Femur (tissue), 1 donor: ENCODE data around the gene RAPGEF1.
A peak's percentile ranks its signal among the peaks of the same experiment; 100 is the strongest.
"Not testable (repeated sequence)": the region's sequence is repeated elsewhere in the genome, so short reads cannot be mapped to it uniquely, and the experiment has no call there.

Source experiments
- DNase-seq: peaks from one replicate; pipeline ENCODE4 v3.0.0-alpha.2; 2017

The RAPGEF1 gene, protein sequence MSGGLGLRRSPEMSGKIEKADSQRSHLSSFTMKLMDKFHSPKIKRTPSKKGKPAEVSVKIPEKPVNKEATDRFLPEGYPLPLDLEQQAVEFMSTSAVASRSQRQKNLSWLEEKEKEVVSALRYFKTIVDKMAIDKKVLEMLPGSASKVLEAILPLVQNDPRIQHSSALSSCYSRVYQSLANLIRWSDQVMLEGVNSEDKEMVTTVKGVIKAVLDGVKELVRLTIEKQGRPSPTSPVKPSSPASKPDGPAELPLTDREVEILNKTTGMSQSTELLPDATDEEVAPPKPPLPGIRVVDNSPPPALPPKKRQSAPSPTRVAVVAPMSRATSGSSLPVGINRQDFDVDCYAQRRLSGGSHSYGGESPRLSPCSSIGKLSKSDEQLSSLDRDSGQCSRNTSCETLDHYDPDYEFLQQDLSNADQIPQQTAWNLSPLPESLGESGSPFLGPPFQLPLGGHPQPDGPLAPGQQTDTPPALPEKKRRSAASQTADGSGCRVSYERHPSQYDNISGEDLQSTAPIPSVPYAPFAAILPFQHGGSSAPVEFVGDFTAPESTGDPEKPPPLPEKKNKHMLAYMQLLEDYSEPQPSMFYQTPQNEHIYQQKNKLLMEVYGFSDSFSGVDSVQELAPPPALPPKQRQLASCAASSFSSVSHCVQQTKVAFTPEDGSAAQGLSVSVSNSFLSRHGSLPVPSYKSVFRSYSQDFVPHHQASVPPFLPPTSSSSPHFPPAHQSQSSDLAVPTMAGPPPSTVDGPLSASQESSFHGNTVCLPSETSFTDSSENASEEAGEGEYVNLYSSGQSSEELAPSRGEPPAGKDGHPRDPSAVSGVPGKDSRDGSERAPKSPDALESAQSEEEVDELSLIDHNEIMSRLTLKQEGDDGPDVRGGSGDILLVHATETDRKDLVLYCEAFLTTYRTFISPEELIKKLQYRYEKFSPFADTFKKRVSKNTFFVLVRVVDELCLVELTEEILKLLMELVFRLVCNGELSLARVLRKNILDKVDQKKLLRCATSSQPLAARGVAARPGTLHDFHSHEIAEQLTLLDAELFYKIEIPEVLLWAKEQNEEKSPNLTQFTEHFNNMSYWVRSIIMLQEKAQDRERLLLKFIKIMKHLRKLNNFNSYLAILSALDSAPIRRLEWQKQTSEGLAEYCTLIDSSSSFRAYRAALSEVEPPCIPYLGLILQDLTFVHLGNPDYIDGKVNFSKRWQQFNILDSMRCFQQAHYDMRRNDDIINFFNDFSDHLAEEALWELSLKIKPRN (N-terminal part only)

DNA sequence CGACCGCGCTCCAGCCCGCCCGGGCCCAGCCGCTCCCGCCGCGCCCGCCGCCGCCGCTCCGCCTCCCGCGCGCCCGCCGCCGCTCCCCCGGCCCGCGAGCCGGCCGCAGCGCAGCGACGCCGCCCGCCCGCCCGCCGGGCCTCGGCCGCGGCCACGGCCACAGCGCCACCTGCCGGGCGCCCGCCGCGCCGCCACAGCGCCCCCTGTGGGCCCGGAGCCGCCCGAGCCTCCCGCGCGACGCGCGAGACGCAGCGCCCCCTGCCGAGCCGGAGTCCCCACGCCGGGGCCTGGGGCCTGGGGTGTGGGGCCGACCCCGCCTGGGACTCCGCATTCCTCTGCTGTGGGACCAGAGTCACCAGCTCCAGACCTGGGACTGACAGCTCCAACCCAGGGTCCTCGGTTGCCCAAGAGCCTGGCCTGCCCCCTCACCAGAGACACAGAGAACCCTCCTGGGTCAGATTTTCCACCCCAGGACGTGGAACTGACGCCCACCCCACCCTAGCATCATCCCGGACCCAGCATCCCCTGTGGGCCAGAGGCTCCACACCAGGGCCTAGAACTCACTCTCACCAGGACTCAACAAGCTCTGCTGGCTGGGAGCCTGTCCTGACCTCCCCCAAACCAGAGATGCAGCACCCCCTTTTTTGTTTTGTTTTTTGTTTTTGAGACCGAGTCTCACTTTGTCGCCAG is at the start of gene RAPGEF1:
Gene RAPGEF1, minus strand, starts transcription at position 118 of the 690 bp plus-strand sequence. CDS start 246 bp downstream, outside the sequence.
- DNase-seq = peak; percentile 75

DNA sequence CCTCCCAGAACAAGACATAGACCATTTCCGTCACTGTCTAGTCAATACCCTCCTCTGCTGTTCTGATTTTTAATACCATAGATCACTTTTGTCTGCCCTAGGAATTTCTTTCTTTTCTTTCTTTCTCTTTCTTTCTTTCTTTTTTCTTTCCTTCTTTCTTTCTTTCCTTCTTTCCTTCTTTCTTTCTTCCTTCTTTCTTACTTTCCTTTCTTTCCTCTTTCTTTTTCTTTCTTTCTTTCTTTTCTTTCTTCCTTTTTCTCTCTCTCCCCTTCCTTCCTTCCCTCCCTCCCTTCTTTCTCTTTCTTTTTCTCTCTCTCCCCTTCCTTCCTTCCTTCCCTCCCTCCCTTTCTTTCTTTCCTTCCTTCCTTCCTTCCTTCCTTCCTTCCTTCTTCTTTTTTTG is 49.0 kb upstream of the RAPGEF1 start:
- DNase-seq = no peak

- no peak for DNase-seq
Measured at GRCh38 chr9:131787838-131788237, 48.0 kb upstream of the RAPGEF1 start.

GRCh38 chr9:131784748-131785501 is 45.0 kb upstream of the RAPGEF1 start:
- DNase-seq = no peak

DNA sequence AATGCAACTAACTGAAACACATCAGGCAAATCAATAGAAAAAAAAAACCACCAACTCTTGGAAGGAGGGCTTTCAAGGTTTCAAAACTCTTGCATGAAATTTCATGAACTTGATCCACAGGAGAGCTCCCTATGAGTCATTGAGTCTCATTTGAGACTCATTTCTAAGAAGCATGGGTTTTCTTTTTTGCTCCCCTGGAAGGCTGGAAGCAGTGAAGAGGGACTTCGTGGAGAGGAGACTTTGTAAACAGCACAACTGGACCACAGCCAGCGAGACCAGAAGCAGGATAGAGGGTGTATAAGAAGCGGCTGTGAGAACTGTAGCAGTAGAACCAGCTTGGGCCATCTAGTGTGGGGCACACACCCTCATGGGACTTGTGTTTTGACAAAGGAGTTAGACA is 41.2 kb upstream of the RAPGEF1 start:
- DNase-seq = no peak

DNA sequence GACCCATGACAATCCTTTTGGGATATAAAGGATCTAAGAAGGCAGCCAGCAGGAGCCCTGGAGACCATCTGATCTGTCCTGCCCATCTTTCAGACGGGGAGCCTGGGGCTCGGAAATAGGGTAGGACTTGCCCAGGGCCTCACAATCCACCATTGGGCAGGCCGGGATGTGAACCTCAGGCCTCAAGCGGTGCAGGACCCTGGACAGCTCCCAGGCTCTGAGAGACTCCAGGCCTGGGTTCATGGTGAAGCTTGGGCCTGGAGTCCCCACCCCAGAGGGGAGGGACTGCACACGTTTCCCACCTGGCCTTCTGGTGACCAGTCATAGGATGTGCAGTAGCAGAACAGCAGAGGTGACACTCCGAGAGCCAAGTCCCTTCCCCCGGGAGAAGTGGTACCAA is 36.6 kb upstream of the RAPGEF1 start:
- DNase-seq = peak; percentile 44

DNA sequence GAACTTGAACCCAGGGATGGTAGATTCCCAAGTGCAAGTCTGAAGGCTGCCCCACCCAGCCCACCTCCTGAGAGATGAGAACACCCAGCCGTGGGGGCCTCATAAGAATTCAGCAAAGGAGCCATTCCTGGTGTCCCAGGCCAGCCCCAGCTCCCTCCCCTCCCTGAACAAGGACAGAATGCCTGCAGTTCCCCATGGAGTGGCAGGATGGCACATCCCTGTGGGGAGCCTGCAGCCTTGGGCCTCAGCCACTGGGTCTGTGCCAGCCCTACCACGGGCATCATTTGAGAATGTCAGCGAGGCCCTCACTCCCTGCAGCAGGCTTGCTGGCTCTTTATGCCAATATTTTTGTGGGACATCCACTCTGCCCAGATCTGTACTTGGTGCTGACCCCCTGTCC is 36.2 kb upstream of the RAPGEF1 start:
- no peak for DNase-seq

DNA sequence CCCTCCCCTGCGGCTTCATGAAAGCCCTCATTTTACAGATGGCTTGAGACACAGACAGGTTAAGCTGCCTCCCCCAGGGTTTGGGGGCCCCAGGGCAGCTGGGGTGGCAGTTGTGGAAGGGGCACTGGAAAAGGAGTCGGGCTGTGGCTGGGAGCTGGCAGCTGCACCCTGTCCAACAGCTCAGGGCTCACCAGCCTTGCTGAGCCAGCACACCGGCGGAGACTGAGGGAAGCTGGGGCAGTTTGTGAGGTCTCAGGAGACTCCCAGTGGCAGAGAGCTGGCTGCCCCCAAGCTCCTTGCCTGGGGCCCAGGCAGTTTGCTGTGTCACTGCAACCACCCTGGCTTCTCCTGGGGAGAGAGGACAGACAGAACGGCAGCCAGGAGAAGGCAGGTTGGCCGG is 34.8 kb upstream of the RAPGEF1 start:
- DNase-seq = no peak

DNA sequence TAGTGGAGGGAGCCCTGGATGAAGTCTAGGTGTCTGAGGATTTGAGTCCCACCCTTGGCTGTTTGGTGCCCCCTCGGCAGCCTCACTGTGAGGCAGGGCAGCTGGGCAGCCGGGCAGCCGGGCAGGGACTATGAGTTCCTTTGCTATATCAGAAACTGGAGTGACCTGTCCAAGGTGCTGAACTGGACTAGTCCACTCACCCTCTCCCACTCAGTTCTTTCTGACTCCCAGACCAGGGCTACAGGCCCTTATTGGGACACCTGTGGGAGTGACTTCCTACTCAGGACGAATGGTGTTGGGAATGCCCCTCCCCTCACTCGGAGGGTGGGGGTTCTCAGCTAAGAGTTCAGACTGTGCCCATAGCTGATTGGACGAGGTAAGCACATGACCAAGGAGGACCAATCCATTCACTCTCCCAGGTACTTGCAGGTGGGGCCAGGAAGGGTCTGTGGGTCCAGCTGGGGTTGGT is 34.1 kb upstream of the RAPGEF1 start:
- peak; percentile 67 for DNase-seq

DNA sequence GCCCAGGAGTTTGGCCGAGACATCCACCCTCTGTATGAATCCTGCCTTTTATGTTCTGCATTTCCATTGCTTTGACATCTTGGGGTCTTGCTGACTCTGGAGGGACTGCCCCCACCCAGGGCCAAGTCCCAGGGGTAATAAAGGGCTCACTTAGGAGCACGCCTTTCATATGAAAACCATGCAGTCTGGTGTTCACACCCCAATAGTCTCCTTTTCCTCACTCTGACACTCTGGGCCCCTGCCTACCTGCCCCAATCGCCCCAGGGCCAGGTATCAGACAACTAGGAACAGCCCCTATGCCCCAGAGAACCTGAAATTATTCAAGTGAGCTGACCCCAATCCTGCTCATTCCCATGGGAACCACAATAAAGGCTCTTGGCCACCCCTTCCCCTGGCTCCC is 33.1 kb upstream of the RAPGEF1 start:
- no peak for DNase-seq

GRCh38 chr9:131771646-131772045 is 31.8 kb upstream of the RAPGEF1 start:
- no peak for DNase-seq

DNA sequence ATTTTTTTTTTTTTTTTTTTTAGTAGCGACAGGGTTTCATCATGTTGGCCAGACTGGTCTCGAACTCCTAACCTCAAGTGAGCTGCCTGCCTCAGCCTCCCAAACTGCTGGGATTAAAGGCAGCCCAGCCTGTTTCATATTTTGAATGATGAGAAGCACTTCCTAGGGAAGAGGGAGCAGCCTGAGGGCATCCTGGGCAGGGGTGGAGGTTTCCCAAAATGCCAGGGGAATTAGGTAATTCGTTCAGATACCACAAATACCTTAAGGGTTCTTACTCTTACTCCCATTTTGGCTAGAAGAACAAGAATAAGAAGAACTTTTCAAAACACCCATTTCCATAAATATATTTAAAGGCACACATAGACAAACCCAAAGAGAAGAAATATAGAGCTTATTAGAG is 29.5 kb upstream of the RAPGEF1 start:
- no peak for DNase-seq

- no peak for DNase-seq
Measured at GRCh38 chr9:131764568-131764967, 24.7 kb upstream of the RAPGEF1 start.

GRCh38 chr9:131762356-131762932 is 22.6 kb upstream of the RAPGEF1 start:
- DNase-seq = peak; percentile 82

GRCh38 chr9:131759017-131759647 is 19.3 kb upstream of the RAPGEF1 start:
- no peak for DNase-seq

GRCh38 chr9:131757549-131757948 is 17.7 kb upstream of the RAPGEF1 start:
- DNase-seq = no peak

- DNase-seq = peak; percentile 84
Measured at GRCh38 chr9:131755541-131756198, 15.8 kb upstream of the RAPGEF1 start.

DNA sequence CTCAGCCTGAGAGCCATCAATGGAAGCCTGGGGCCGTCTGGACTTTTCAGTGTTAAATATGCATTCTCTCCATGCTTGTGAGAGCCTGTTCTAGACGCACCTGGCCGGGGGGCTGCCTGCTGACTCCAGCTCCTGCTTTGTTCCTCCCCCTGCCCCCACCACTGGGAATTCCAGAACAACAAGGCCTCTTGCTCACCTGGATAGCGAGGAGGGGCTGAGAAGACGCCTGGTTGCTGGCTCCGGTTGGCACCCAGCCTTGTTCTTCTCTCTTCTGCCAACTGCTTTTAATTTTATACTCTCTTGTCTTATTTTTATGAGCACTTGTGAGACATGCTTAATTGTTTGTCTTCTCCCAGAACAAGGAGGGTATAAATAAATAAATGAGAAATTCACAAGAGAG is 15.0 kb upstream of the RAPGEF1 start:
- DNase-seq = no peak

- not testable (repeated sequence) for DNase-seq
Measured at GRCh38 chr9:131753751-131754150, 13.9 kb upstream of the RAPGEF1 start.
